Hematopoietic multipotent progenitor cell treated with erythropoietin and hydrocortisone succinate and interleukin-3 and kit ligand, for 4 days (in vitro differentiated cells): ENCODE results near the gene RDH5.

ENCODE experiments used
- DNase-seq: peaks from one replicate; pipeline ENCODE4 v3.0.0-alpha.2; 2015

RDH5 gene

DNA sequence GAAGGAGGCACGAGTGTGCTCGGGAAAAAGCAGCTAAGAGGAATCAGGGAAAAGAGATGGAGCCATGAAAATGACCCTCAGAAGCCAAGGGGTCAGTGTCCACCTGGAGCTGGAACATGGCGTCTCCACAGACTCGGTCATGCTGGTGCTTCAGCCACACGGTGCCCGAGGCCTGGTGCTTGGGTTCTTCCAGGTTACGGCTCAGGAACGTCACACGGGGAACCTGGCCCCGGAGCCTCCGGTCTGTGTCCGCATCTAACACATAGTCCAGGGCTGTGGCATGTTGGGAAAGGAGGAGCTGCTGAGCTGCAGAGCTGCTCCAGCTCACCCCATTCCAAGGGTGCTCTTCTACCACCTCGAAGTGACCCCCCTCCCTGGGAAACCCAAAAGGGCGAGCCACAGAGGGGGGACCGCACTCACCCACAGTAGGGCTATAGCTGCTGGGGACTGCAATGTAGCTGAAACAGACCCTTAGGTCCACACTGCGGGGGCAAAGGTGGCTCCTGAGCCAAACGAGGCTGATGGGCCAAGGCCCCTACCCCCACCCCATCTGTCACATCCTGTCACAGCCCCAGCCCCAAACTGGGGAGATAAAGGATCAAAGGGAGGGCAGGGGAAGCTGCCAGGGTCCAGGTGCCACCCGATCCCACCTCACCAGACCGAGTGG is 23.3 kb upstream of the RDH5 start:
- no peak for DNase-seq

DNA sequence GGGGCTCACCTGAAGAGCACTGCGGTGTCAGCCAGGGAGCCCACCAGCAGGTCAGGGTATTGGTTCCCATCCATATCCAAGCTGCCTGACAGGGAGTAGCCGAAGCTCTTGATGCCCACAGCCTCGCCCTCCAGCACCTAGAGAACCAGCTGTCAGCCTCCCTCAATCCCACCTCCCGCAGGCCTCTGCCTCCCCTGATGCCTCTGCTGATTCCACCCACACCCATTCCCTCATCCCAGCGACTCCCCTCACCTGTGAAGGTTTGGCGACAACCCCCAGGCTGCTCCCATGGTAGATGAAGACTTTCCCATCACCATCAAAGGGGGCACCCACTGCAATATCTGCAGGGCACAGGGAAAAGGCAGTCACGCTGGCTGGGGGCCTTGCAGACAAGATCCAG is 22.5 kb upstream of the RDH5 start:
- DNase-seq, result no peak

DNA sequence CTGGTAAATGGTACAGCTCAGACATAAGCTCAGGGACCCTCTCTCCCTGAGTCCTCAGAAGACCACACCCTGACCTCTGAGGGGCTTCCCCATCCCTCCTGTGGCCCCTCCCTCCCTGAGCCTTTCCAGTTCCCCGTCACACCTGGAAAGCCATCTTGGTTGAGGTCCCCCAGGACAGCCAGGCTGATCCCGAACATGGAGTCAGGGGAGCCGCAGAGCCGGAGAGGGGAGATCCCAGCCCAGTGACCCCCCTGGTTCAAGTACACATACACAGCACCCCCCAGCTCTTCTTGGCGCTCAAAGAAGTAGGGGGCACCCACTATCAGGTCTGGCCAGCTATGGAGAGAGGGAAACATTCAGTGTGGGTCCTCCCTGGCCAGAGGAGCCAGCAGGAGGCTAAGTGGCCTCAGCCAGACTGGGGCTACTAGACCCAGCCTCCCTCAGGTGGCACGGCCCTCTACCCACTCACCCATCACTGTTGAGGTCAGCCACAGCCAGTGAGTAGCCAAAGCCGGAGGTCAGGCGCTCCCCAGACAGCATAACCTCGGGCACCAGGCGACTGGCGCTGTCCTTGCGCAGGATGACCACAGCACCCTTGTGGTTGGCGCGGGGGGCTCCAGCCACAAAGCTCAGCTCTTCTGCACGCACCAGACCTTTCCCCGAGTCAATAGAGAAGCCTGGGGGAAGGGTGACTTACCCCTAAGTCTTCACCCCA is 21.8 kb upstream of the RDH5 start:
- DNase-seq, result no peak

DNA sequence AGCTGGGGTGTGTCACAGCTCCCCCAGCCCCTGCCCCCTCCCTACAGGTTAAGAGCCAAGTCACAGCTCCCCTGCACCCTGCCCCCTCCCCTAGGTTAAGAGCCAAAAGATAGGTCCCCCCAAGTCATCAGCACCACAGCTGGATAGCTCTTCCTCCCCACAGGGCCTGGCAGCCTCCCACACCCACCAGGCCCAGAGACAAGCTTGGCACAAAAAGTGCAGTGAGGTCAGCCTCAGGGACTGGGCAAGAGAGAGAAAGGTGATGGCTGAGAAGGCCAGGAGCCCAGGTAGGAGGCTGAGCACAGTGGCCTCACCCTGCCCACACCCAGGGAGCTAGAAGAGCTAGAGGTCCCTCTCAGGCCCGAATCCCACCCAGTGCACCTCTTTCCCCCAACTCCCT is 21.2 kb upstream of the RDH5 start:
- DNase-seq, result no peak

DNA sequence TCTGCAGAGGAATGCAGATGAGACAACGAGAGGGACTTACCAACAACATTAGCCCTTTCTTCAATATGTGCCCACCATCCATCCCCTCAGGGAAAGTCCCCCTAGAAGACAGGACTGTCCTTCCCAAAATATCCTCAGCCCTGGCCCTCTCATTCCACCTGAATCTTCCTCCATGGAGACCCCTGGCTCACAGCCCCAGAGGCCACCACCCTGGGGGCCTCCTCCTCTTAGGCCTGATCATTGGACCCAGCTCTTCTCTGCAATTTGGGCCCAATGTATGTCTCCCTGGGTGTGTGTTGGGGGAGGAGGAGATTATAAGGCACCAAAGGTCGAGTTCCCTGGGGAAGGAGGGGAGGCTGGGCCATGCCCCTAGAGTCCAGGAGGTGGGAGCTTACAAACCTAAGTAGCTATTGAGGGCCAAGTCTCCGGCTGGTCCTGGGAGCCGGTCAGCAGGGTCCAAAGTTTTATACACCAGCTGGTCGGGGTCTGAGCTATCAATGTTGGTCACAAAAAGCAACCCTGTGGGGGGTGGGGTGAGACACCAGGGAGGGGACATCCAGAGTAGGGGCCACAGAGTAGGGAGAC is 20.6 kb upstream of the RDH5 start:
- no peak for DNase-seq

DNA sequence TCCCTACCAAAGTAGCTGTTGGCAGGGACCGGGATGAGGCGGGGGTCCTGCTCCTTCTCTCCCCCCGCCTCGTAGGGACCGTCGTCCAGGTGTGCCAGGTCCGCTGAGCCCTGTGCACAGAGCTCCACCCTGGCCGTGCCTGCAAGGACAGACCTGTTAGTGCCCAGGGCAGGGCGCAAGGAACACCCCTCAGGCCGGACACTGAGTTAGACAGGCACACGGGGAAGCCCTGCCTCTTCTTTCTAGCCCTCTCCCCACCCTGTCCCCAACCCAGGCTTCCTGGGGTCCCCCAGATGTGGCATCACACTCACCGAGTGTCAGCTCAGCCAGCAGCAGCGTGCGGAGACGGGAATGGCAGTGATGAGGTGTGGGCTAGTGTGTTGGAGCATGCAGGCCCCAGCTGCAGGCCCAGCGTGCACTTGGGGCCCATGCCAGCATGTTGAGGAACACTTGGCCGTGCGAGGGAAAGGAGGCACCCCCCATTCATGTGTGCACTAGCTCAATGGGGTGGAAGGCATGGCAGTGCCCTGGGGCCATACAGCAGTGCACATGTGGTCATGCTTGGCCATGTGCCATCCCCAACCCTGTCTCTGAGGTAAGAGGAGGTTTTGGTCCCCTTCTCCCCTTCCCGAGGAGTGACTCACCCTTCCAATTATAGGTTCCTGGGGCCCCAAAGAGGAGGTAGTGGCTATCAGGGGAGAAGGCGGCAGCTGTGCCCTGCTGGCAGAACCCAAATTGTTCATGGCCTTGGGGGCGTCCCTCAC is 19.8 kb upstream of the RDH5 start:
- DNase-seq, result peak; percentile 39

DNA sequence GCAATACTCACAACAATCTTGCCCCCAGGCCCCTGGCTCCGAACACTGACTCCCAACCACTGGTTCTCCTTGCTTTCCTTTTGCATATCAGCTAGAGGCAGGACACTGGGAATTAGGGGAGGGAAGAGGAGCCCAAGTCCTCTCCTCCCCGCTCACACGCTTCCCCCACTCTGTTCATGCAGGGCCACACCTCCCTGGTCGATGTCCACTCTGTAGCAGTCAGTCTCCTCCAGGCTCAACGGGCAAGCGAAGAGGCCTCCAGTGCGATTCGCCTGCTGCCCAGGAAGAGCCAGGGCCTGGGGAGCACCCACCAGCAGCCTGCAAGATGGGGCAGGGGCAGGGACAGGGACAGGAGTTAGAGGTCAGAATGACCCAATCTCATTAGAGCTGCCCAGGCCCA is 17.3 kb upstream of the RDH5 start:
- DNase-seq, result no peak

DNA sequence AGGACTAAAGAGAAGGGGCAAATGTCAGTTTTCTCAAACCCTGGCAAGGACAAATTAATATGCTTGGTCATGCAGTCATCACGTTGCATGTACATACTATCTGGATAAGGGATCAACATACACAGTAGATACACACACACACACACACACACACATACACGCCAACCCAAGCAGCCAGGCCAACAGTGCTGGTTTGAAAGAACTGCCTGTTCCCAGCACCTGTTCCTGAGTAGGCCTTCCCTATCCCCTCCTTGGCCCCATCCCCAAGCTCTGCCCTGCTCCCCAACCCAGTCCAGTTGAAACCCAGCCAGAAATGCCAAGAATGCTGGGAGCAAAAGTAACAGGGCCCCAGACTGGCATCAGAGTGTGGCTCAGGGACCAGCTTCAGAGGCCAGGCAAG is 16.9 kb upstream of the RDH5 start:
- peak; percentile 30 for DNase-seq

DNA sequence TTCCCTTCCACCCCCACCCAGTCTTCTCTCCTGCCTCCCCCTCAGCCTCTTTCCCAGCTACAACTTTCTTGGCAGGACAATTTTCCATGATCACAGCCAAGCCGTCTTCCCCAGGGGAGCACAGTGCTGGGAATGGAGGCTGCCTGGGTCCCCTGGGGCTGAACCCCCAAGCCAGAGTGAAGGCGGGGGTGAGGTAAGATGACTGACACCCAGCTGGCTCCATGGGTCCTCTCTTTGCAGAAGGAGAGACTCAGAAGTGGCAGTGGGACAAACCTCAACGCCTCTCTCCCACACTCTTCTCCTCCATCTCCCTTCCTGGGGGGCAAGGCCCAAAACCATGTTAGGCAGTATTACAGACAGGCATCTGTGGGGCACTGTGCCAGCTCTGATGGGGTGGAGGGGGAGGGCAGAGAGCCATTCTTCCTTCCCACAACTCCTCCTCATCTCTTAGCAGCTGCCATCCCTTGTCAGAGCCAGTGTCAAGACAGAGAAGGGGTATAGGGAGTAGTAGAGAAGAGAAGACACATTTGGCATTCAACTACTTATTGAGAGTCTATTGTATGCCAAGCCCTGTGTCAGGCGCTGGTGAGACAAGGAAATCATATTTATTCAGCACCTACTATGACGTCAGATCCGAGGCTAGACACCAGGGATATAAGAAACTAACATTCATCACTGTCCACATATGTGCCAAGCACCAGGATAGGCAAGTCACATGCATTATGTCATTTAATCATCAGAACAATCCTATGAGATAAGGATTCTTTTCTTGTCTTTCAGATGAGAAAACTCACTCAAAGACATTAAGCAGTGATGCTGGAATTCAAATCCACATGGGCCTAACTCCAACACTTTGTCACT is 16.1 kb upstream of the RDH5 start:
- no peak for DNase-seq

DNA sequence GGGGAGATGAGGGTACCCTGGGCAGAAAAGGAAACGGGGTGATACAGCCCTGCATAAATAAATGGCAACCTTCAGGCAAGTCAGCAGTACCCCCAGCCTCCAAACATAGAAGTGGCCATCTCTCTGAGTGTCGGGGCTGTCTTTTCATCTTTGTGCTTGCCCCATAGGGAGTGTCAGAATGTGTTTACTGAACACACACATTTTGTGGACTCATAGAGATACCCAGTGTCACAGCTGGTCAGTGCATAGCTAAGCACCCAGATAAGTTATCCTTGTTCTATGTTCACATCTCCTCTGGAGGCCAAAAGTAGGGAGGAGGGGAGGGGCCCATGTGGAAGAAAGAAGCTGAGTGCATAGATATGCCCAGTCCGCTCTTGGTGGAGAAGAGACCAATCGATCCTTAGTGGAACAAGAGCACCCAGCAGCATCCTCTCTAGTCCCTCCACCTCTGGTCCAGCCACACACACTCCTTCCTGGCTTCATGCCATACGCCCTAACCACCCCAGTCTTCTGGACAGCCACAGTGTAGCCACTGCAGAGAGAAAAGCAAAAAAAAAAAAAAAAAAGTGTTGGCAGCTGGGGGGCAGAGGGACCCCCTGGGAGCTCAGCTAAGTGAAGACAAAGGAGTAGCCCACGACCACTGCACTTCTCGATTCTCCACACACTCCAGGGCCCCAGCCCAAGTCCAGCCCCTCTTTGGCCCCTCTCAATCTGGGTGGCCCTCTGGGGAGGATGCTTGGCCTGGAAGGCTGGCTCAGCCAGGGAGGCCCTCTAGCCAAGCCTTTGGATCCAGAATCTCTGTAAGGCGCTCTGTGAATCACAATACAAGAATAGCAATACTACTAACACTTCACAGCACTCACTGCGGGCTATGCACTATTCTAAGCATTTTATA is 15.1 kb upstream of the RDH5 start:
- DNase-seq, result no peak

DNA sequence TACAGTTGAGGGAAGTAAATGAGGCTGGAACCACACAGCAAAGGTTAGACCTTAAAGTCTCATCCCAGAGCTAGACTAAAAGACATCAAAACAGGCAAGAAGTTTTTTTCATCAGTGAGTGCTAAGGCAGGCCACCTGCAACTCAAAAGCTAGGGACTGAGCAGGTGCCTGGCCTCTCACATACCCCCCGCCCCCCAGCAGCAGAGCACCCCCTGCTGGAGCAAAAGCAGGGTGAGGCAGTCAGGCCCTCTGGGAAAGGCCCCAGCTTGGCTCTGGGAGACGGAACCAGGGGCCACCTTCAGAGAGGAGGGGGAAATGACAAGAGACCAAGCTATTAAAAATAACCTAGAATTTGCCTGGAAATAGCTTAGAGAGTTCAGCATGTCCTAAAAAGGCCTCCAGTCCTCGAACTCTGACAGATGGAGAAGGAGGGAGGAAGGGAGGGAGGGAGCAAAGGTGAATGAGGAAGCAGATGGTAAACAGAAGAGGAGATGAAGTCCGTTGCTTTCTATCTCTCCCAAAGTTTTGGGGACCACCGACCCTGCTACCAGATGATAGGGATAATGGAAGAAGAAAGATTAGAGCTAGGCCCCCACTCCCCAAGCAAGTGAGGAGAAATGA is 14.3 kb upstream of the RDH5 start:
- peak; percentile 44 for DNase-seq

DNA sequence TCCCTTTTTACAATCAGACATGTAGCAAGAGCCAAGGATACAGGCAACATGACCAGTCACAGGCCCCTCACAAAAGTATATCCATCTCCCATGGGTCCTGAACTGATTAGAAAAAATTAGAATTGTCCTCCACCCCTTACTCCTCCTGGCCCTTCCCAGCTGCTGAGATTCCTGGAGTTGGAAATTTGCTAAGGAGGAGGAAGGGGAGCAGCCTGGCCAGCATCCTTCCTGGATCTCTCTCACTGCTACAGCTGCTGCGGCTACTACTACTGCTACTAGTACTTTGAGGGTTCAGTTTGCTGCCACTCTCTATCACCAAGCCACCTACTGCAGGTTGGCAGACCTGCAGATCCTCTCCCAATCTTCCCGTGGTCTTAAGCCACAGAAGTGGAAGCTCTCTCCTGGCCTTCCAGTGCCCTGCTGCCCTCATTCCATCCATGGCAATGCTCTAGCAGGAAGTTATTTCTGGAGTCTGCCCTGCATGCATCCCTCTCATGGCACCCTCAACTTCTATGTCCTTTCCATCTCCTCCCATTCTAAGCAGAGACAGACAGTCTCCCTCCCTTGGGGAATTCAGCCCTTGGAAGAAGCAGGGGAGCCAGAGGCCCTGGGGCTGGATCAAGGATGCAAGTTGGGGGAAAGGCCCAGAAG is 13.5 kb upstream of the RDH5 start:
- no peak for DNase-seq

DNA sequence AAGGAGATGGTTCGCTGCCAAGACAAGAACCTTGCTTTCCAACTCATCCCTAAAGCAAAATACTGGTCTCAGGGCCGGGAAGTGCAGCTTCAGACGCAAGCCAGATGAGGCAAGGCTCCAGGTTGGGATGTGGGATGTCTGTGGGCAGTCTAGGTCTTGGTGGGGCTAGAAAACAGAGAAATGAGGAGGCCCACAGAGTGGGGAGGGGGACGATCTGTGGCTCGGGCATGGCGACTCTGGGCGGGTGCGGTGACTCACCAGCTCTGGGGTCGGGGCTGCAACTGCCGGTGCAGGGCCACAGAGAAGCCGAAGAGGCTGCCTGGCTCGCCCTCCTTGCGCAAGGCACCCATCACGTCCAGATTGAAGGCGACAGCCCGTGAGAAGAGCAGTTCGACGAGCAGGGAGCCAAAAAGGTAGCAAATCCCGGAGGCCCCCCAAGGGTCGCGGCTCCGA is 12.9 kb upstream of the RDH5 start:
- peak; percentile 56 for DNase-seq

DNA sequence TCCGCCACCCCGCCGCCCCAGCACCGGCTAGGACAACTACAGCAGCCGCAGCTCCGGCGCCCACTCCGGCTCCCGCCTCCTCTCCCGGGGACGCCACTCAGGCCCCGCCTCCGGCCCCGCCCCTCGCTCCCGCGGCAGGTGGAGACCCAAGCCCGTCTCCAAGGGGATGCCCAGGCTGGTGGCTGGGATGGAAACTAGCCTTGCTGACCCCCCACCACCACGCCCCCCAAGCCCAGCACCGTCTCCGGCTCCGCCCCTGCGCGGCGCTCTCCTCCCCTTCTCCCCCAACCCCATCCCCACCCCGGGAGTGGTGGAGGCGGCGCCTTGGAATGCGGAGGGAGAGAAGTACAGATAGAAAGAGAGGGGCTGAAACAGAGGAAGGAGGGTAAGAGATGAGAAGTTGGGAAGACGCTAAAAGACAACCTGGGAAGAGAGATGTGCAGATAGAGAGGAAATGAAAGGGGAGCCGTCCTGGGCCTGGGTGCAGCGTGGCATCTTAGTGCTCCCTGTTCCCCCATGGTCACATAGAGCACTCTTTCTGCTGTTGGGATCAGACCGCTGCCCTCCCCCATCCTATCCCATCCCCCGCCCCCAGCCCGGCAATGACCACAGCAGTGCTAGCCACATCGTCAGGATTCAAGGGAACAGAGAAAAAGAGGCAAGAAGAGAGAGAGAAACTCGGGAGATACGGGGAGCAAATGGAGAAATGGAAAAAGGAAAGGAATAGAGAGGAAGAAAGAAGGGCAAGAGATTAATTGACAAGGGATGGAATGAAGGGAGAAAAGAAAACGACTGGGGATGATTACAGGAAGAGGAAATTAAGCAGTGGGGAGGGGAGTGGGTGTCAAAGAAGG is 12.1 kb upstream of the RDH5 start, which contains the start of gene ITGA7:
Gene ITGA7 (minus strand): TSS at position 64 of the 854 bp plus-strand sequence. CDS start 222 bp downstream, outside the sequence.
- DNase-seq, result peak; percentile 38

DNA sequence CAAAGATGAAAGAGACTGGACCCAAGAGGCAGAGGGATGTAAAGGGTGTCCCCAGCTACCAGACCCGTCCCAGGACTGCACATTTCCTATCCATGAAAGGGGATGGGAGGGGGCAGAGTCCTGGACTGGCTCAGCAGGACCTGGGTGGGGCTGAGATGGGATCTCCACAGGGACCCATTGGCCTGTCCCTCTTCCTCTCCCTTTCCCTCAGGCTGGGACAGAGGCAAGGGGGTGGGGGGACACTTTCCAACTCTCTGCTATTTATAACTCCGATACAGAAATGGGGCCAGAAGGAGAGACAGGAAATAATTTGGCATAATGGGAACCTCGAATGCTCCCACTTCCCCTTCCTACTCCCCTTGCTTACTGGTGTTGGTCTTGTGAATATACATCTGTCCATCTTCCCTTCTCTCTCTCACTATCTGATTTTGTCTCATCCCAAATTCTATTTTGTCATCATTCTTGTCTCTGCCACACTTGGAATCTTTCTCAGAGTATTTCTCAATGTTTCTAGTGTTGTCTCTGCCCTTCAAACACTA is 11.4 kb upstream of the RDH5 start:
- no peak for DNase-seq

DNA sequence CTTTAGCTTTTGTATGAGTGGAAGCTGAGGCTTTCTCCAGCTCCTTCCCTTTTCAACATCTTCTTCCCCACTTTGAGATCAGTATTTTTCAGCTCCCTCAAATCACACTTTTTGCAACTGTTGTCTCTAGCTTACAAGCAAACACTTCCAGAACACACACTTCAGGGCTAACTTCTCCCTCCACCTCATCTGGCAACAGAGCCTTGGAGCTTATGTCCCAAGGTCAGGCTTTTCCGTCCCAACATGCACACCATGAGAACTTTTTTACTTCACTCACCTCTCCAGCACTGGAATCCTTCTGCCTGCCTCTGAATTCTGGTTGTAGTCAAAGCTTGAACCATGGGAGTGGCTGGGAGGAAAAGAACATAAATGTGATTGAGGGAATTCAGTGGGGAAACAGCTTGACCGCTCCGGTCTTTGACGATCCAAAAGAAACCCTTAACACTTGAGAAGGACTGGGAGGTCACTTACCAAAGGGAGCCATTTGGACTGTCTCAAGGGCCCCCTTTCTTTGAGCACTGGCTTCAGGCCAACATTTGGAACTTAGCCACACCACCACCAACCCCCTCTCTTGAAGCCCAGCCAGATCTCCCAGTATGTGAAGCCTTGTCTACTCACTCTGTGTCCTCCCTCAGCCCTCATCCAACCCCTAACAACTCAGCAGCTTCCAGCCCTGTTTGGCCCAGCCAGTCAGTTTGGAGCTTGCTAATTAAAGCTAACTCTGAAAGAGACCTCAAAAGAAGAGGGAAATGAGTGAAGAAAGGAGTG is 8.2 kb upstream of the RDH5 start:
- DNase-seq, result no peak

DNA sequence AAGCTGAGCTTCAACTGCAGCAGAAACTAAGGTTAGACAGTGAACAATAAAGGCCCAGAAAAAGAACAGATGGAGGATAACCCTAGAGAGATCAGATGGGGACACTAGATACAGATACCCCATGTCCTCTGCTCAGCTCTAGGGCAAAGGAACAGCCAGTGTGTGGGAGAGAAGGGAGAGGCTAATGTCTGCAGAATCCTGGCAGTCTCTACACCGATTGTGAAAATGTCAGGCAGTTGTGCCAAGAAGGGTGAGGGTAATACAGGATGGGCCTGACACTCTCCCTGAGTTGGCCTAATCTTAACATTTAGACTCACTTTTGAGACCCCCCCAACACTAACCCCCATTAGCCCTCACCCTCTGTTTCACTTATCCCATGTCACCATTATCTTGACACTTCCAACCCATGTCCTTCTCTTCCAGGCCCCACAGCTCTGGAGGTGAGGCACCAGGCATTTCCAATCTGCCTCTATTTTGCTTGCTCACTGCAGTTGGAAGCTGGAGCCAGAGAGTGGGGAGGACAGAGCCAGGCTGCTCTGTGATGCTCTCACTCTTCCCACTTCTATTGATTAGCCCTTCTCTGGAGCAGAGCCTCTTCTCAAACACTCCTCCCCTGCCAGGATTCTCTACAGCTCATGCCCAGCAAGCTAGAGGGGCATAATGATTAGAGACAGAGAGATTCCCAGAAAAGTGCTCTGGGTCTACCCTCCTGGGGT is 7.3 kb upstream of the RDH5 start:
- DNase-seq, result no peak

DNA sequence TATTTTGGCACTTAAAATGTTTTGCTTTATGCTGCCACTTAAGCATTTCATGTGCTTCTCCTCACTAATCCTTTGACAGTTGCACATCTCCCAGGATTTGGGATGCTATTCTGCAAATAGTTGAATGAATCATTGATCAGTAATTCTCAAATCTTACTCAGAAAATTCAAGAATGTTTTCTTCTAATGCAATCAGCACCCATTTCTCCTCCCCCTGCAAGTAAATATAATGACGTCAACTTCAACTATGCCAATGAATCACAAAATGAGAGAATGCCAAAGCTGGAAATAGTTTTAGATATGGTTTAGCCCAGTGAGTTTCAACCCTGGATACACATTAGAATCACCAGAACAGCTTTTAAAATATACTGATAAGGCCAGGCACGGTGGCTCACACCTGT is 6.5 kb upstream of the RDH5 start:
- no peak for DNase-seq
